D721Med (cell line): Measurements from ENCODE around the gene SEMA3F.
A peak's percentile ranks its signal among the peaks of the same experiment; 100 is the strongest.

Source experiments
- DNase-seq: peaks from one replicate; pipeline ENCODE4 v3.0.0; 2011; ENCODE audit warnings: low spot score; ENCODE audit not compliant: insufficient read length
- FAIRE-seq: peaks from 2 replicates; lab custom pipeline; 2011; peaks lifted over from hg19 to GRCh38; lab: Jason Lieb, UNC
- CTCF ChIP-seq: IDR thresholded peaks from 2 replicates; pipeline ENCODE4 v1.5.1; 2012; ENCODE audit warnings: mild to moderate bottlenecking, control low read depth; ENCODE audit not compliant: insufficient read depth; ENCODE audit errors: missing control alignments

SEMA3F gene

GRCh38 chr3:50138266-50139200 is 16.6 kb upstream of the SEMA3F start:
- FAIRE-seq: no peak
- TF ChIP-seq CTCF: no peak
- peak; percentile 81 for DNase-seq

- TF ChIP-seq CTCF: no peak
- no peak for DNase-seq
- FAIRE-seq: no peak
Measured at GRCh38 chr3:50139308-50139707, 15.8 kb upstream of the SEMA3F start.

GRCh38 chr3:50139718-50140423 is 15.3 kb upstream of the SEMA3F start:
- TF ChIP-seq CTCF: no peak
- FAIRE-seq (no peak), DNase-seq (no peak)

GRCh38 chr3:50140990-50141389 is 14.1 kb upstream of the SEMA3F start:
- TF ChIP-seq CTCF: no peak
- no peak for FAIRE-seq
- no peak for DNase-seq

- FAIRE-seq (peak; percentile 77), DNase-seq (peak; percentile 79)
- TF ChIP-seq CTCF: peak; percentile 28
Measured at GRCh38 chr3:50146316-50146901, 8.7 kb upstream of the SEMA3F start.

- FAIRE-seq (no peak), DNase-seq (no peak)
- TF ChIP-seq CTCF: no peak
Measured at GRCh38 chr3:50147016-50147415, 8.1 kb upstream of the SEMA3F start.
